NCI-H2029 treated with DMSO at 0.1 percent for 48 hours (cell line): Measurements from ENCODE around the gene LGALS7B.
"Not testable (repeated sequence)": the region's sequence is repeated elsewhere in the genome, so short reads cannot be mapped to it uniquely, and the experiment has no call there.

Experiments
- DNase-seq: peaks from one replicate; lab custom pipeline; 2025; lab: John Stamatoyannopoulos, UW

LGALS7B gene

DNA sequence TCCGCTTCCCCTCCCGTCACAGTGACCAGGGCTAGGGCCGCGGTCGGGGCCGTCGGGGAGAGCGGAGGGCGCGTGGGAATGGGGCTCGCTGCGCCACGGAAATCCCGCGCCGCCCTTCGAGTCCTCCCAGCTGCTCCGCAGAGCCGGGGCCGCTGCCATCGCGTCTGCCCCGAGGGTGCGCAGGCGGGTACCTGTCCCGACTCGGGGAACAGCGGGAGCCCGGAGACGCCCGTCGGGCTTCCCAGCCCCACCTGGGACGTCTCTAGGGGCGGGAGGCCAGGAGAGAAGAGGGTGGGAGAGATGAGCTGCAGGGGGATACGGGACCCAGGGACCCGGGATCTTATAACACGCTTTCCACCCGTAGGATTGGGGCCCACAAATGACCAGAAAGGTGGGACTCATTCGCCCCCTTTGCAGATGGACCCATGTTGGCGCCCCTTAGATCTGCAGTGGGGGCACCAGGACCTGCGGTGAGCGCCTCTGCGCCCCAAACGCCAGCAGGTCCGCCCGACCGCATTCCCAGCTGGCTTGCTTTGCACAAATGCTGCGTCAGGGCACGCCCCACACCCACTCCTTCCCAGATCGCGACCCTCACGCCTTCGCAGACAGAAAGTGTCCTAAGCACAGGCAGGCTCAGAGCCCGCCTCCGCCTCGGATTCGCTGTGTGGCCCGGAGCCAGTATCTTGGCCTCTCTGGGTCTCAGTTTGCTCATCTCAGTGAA is 18.6 kb upstream of the LGALS7B start:
- DNase-seq, result not testable (repeated sequence)

- DNase-seq, result not testable (repeated sequence)
Measured at GRCh38 chr19:38770949-38771275, 18.1 kb upstream of the LGALS7B start.

GRCh38 chr19:38771569-38771968 is 17.4 kb upstream of the LGALS7B start:
- DNase-seq, result not testable (repeated sequence)

- no peak for DNase-seq
Measured at GRCh38 chr19:38773469-38774177, 15.4 kb upstream of the LGALS7B start, which contains the start of gene LGALS7. TSS of gene LGALS7 (minus strand) at chr19:38773517. CDS start at chr19:38773492, 25 bp downstream.

DNA sequence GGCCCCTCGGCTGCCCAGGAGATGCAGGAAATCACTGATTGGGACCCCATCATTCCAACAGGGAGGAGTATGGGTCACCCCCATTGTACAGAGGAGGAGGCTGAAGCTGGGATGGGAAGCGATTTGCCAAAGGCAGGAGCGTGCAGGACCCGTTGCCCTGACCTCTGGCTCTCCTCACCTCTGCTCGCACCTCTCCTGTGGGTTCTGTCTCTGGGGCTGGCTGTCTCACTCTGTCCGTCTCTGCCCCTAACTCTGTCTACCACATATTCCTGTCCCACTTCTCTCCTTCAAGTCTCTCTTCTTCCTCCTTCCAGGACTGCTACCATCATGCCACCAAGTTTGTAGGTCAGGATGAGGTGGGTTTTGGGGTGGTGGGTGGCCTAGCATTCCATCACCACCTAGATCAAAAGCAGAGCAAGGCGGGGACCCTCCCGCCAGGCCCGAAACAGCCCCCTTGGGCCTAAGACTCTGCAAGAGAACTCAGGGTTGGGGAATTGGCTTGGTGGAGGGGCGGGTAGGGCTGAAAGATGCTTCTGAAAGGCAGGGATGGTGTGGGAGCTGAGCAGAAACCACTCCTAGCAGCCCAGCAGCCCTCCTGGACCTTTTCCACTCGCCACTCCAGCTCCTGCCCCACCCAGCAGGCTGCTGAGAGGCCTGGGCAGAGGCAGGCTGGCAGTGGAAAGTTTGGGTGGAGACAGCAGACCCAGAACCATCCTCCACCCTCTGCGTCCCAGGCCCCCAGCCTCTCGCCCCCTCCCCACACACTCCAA is 14.6 kb upstream of the LGALS7B start:
- no peak for DNase-seq

- no peak for DNase-seq
Measured at GRCh38 chr19:38778733-38779132, 10.3 kb upstream of the LGALS7B start.

DNA sequence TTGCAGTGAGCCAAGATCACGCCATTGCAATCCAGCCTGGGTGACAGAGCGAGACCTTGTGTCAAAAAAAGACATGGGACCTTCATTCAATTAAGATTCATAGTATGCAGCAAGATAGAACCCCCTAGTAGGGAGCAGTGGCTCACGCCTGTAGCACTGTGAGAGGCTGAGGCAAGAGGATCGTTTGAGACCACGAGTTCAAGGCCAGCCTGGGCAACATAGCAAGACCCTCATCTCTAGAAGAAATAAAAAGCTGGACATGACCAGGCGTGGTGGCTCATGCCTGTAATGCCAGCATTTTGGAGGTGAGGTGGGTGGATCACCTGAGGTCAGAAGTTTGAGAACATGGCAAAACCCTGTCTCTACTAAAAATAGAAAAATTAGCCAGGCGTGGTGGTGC is 8.6 kb upstream of the LGALS7B start:
- DNase-seq, result no peak

DNA sequence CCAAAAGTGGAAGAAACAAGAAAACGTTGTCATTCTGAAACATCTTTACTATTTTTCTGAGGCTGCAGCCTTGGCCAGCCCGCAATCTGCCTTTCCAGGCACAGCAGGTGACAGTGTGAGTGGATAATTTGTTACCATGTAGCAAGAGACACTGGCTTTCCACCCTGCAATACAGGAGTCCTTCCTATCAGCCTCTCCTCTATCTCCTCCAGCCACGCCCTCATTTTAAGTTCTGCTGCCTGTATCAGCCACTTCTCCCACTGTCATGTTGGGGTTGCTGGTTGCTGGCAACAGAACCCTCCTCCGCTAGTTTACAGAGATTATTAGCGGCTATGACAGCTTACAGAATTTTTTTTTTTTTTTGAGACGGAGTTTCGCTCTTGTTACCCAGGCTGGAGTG is 7.9 kb upstream of the LGALS7B start:
- no peak for DNase-seq

GRCh38 chr19:38782212-38782611 is 6.8 kb upstream of the LGALS7B start:
- not testable (repeated sequence) for DNase-seq

- no peak for DNase-seq
Measured at GRCh38 chr19:38784224-38784623, 4.8 kb upstream of the LGALS7B start.

DNA sequence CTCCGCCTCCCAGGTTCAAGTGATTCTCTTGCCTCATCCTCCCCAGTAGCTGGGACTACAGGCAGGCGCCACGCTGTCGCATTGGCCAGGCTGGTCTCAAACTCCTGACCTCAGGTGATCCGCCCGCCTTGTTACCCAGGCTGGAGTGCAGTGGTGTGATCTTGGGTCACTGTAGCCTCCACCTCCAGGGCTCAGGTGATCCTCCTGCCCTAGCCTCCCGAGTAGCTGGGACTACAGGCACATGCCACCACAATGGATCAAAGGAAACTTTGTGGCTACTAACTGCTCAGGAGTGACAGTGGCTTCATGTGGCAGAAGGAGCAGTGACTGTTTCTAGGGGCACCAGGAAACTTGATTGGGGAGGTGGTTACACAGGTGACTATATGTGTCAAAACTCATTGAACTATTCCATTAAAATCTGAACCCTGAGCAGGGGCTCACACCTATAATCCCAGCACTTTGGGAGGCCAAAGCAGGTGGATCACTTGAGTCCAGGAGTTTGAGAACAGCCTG is 3.8 kb upstream of the LGALS7B start:
- no peak for DNase-seq

DNA sequence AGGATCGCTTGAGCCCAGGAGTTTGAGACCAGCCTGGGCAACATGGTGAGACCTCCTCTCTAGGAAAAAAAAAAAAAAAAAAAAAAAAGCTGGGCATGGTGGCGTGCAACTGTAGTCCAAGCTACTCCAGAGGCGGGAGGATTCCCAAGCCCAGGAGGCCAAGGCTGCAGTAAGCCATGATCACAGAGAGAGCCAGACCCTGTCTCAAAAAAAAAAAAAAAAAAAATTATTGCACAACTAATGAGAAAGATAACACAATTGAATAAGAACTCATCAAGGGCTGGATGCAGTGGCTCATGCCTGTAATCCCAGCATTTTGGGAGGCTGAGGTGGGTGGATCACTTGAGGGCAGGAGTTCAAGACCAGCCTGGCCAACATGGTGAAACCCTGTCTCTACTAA is 2.9 kb upstream of the LGALS7B start:
- DNase-seq, result not testable (repeated sequence)

GRCh38 chr19:38786572-38787265 is 2.3 kb upstream of the LGALS7B start:
- DNase-seq, result no peak

GRCh38 chr19:38790507-38791403 is 1.8 kb downstream of the LGALS7B start:
- DNase-seq, result not testable (repeated sequence)

DNA sequence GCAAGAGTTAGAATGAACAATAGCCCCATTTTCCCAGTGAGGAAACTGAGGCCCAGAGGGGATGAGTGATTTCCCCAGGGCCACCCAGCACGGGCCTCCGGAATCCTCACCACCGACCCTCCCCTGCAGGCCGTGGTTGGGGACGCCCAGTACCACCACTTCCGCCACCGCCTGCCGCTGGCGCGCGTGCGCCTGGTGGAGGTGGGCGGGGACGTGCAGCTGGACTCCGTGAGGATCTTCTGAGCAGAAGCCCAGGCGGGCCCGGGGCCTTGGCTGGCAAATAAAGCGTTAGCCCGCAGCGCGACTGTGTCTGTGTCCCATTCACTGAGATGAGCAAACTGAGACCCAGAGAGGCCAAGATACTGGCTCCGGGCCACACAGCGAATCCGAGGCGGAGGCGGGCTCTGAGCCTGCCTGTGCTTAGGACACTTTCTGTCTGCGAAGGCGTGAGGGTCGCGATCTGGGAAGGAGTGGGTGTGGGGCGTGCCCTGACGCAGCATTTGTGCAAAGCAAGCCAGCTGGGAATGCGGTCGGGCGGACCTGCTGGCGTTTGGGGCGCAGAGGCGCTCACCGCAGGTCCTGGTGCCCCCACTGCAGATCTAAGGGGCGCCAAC is 2.6 kb downstream of the LGALS7B start:
- not testable (repeated sequence) for DNase-seq

GRCh38 chr19:38792250-38793111 is 3.5 kb downstream of the LGALS7B start:
- DNase-seq, result no peak

- no peak for DNase-seq
Measured at GRCh38 chr19:38793177-38793576, 4.2 kb downstream of the LGALS7B start.

GRCh38 chr19:38793671-38794070 is 4.7 kb downstream of the LGALS7B start:
- no peak for DNase-seq

- DNase-seq, result no peak
Measured at GRCh38 chr19:38795549-38795948, 6.5 kb downstream of the LGALS7B start.

DNA sequence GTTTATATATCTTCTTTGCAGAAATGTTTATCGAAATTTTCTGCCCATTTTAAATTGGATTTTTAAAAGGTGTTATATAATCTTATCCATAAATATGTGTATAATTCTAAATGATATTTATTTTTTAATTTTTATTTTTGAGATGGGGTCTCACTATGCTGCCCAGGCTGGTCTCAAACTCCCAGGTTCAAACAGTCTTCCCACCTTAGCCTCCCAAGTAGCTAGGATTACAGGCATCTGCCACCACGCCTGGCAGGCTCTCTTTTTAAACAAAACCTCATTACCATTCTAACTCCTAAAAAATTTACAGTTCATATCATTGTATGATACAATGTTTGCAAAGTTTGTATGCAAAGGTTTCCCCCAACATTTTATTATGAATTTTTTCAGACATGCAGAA is 7.2 kb downstream of the LGALS7B start:
- no peak for DNase-seq
